ENCODE measurements around the gene PRR19.
"Not testable (repeated sequence)": the region's sequence is repeated elsewhere in the genome, so short reads cannot be mapped to it uniquely, and the experiment has no call there.

Gene PRR19

GRCh38 chr19:42328106-42328505, 26.2 kb downstream of the PRR19 start:
- no peak for DNase-seq

GRCh38 chr19:42328854-42329253, 26.9 kb downstream of the PRR19 start:
- DNase-seq, result no peak

GRCh38 chr19:42330241-42330711, 28.3 kb downstream of the PRR19 start:
- no peak for DNase-seq

- not testable (repeated sequence) for DNase-seq
These were observed 29.4 kb downstream of the PRR19 start for GRCh38 chr19:42331333-42331732.

- no peak for DNase-seq
These were observed 30.1 kb downstream of the PRR19 start for GRCh38 chr19:42332059-42332458.

- no peak for DNase-seq
These were observed 31.1 kb downstream of the PRR19 start for GRCh38 chr19:42333018-42333417.

- DNase-seq, result no peak
These were observed 32.2 kb downstream of the PRR19 start for GRCh38 chr19:42333975-42334696.

- DNase-seq, result no peak
These were observed 32.9 kb downstream of the PRR19 start for GRCh38 chr19:42334697-42335373.

- DNase-seq, result no peak
These were observed 33.5 kb downstream of the PRR19 start for GRCh38 chr19:42335374-42335936.

- DNase-seq, result no peak
These were observed 34.0 kb downstream of the PRR19 start for GRCh38 chr19:42335971-42336370.

- not testable (repeated sequence) for DNase-seq
These were observed 37.4 kb downstream of the PRR19 start for GRCh38 chr19:42339126-42339860.

GRCh38 chr19:42339922-42340321, 38.0 kb downstream of the PRR19 start:
- not testable (repeated sequence) for DNase-seq

- DNase-seq, result no peak
These were observed 41.6 kb downstream of the PRR19 start for GRCh38 chr19:42343344-42344110.

GRCh38 chr19:42344336-42344893, 42.5 kb downstream of the PRR19 start:
- DNase-seq, result no peak

GRCh38 chr19:42345191-42345812, 43.4 kb downstream of the PRR19 start:
- no peak for DNase-seq

- DNase-seq, result no peak
These were observed 46.3 kb downstream of the PRR19 start for GRCh38 chr19:42348211-42348610.

- DNase-seq, result no peak
These were observed 47.6 kb downstream of the PRR19 start for GRCh38 chr19:42349378-42350107.

- DNase-seq, result no peak
These were observed 48.5 kb downstream of the PRR19 start for GRCh38 chr19:42350417-42350816.

- no peak for DNase-seq
These were observed 49.3 kb downstream of the PRR19 start for GRCh38 chr19:42351079-42351735.
